ENCODE results near the gene OR2V1. TPM values are rescaled to one million over a fixed set of nuclear protein-coding genes. Genes with fewer than 3 reads are reported as not detected.

Gene OR2V1
- total RNA-seq, 1 donor, result not detected

DNA sequence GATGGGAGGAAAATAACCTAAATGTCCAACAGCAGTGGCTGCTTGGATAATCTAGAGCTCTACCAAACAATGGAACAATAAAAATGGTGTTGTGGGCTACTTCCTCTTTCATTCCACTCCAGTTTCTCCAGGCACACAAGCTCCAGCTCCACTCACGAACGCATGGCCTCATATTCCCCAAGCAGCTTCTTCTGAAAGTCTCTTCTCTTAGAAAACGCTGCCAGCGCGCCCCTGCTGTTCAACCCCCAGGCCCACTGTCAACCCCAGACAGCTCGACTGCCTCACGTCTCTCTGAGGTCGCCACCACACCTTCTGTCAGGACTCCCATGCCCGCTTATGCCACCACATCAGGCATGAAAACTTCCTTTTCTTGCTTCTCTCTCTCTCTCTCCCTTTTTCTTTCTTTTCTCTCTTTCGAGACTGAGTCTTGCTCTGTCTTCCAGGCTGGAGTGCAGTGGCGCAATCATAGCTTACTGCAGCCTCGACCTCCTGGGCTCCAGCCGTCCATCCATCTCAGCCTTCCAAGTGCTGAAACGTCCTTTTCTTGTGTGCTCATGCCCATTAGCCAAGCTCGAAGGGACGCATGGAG lies 32.6 kb upstream of the OR2V1 start:
- TF ChIP-seq, protein P1, sequence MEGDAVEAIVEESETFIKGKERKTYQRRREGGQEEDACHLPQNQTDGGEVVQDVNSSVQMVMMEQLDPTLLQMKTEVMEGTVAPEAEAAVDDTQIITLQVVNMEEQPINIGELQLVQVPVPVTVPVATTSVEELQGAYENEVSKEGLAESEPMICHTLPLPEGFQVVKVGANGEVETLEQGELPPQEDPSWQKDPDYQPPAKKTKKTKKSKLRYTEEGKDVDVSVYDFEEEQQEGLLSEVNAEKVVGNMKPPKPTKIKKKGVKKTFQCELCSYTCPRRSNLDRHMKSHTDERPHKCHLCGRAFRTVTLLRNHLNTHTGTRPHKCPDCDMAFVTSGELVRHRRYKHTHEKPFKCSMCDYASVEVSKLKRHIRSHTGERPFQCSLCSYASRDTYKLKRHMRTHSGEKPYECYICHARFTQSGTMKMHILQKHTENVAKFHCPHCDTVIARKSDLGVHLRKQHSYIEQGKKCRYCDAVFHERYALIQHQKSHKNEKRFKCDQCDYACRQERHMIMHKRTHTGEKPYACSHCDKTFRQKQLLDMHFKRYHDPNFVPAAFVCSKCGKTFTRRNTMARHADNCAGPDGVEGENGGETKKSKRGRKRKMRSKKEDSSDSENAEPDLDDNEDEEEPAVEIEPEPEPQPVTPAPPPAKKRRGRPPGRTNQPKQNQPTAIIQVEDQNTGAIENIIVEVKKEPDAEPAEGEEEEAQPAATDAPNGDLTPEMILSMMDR (IDR thresholded peaks at IDR 0.05; ENCODE audit: insufficient read depth, low read depth, low read length), result no peak
- no peak overlapping the region for H3K4me3 ChIP-seq (ENCODE audit: low read depth, low read length)
- DNase-seq (ENCODE audit: low read depth), result no peak

GRCh38 chr5:181161534-181162175 lies 30.7 kb upstream of the OR2V1 start:
- no peak for DNase-seq (ENCODE audit: low read depth)
- H3K4me3 ChIP-seq (ENCODE audit: low read depth, low read length), result peak overlapping the region; percentile 35
- TF ChIP-seq, protein P1 (IDR thresholded peaks at IDR 0.05; ENCODE audit: insufficient read depth, low read depth, low read length), result no peak

- peak overlapping the region; percentile 35 for H3K4me3 ChIP-seq (ENCODE audit: low read depth, low read length)
- peak; percentile 73 for DNase-seq (ENCODE audit: low read depth)
Measured at GRCh38 chr5:181160755-181161533, 30.0 kb upstream of the OR2V1 start.

DNA sequence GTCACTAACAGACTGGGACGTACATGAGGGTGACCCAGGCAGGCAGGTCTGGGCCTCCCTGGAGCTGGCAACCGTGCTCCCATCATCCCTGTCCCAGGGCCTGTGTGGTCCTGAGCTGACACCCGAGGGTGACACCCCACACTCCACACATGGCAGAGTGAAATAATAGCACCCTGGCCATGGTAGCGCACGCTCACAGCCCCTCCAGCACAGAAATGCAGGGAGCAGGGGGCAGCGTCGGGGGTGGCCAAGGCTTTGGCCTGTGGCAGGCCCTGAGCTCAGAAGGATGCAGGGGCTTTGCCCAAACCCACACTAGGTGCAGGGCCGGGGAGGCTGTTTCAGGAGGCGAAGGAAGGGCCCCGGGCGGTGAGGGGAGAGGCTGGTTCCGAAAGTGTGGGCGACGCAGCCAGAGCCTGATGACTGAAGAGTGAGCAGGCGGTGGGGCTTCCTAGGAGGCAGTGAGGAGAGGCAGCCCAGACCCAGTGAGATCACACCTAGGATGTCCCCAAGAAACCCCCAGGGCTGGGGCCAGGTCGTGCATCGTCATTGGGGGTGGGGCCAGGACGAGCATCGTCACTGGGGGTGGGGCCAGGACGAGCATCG lies 29.3 kb upstream of the OR2V1 start:
- DNase-seq (ENCODE audit: low read depth), result peak; percentile 55
- TF ChIP-seq, protein P1 (IDR thresholded peaks at IDR 0.05; ENCODE audit: insufficient read depth, low read depth, low read length), result no peak
- peak overlapping the region; percentile 51 for H3K4me3 ChIP-seq (ENCODE audit: low read depth, low read length)

- peak; percentile 76 for DNase-seq (ENCODE audit: low read depth)
- H3K4me3 ChIP-seq (ENCODE audit: low read depth, low read length), result no peak overlapping the region
- TF ChIP-seq, protein P1 (IDR thresholded peaks at IDR 0.05; ENCODE audit: insufficient read depth, low read depth, low read length), result peak; percentile 94
Measured at GRCh38 chr5:181159286-181160151, 28.6 kb upstream of the OR2V1 start.

DNA sequence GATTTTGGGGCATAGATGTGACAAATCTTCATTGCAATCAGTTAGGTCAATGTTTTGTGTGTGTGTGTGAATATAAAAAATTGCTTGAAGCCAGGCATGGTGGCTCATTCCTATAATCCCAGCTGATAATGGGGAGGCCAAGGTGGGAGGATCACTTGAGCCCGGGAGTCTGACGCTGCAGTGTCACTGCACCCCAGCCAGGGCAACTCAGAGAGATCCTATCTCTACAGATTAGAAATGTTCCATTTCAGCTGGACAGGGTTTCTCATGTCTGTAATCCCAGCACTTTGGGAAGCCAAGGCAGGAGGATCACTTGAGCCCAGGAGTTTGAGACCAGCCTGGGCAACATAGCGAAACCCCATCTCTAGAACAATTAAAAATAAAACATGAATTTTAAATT lies 27.9 kb upstream of the OR2V1 start:
- TF ChIP-seq, protein P1 (IDR thresholded peaks at IDR 0.05; ENCODE audit: insufficient read depth, low read depth, low read length), result no peak
- no peak for DNase-seq (ENCODE audit: low read depth)
- no peak overlapping the region for H3K4me3 ChIP-seq (ENCODE audit: low read depth, low read length)

Data from fibroblast of villous mesenchyme (primary cell).